ENCODE results near the gene PRAMEF11. TPM values are rescaled to one million over a fixed set of nuclear protein-coding genes. Genes with fewer than 3 reads are reported as not detected.

The PRAMEF11 gene
- total and polyA plus RNA-seq, 2 of the 8 experiments (the other 6 are each of a cell fraction or from before 2014, with no cell fraction given) = not detected

DNA sequence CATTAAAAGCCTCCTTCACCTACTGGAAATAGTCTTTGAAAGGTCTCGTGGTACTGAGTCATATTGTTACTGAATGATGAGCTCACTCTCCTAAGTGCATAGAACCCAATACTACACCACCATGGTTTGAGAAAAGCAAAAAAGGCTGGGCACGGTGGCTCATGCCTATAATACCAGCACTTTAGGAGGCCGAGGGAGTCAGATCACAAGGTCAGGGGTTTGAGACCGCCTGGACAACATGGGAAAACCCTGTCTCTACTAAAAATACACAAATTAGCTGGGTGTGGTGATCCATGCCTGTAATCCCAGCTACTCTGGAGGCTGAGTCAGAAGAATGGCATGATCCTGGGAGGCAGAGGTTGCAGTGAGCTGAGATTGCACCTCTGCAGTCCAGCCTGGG, 20.6 kb upstream of the PRAMEF11 start:
- FAIRE-seq = no peak
- H3K18ac ChIP-seq (ENCODE audit: extremely low read depth, low read length) = no peak overlapping the region
- CTCF ChIA-PET (ENCODE audit: partially characterized antibody) = interaction anchor here (0.8 kb wide), 1 partner anchor 623 kb away, joined by 3 read pairs; no protein-coding TSS in a partner anchor
- TF ChIP-seq ATF3 (IDR thresholded peaks at IDR 0.05; ENCODE audit: insufficient read depth, low read depth, low read length) = no peak
- no peak for TF ChIP-seq TAF7 (optimal IDR thresholded peaks at IDR 0.05; ENCODE audit: borderline replicate concordance, low read depth, low read length)

More for the DNA sequence above, 20.6 kb upstream of the PRAMEF11 start:
- Histone ChIP-seq H2BK5ac (ENCODE audit: low read depth, low read length) (no peak overlapping the region), H2AFZ (ENCODE audit: low read length) (no peak overlapping the region), H3K4ac (replicated peaks; ENCODE audit: insufficient read length, low read depth, low read length) (no peak overlapping the region), H3K4me1 (replicated peaks in 1 of 4; ENCODE audit: control insufficient read depth in 3 of 4, insufficient read depth in 4 of 4, low read length in 3 of 4) (no peaks in the 10 kb centered on the region), H3K36me3 (ENCODE audit: control insufficient read depth in 2 of 4, insufficient read depth in 4 of 4, low read length in 3 of 4) (no peaks in the 10 kb centered on the region; a peak in 1 of 8 replicates), H3K4me2 (ENCODE audit: insufficient read depth in 1 of 2, low read depth in 2 of 2, low read length in 2 of 2) (no peak overlapping the region), H3K4me3 (ENCODE audit: extremely low read depth in 1 of 4, insufficient read depth in 2 of 4, low read depth in 3 of 4, low read length in 4 of 4) (no peak overlapping the region), H3K27ac (ENCODE audit: low read depth, low read length) (no peak overlapping the region), H3K9me3 (ENCODE audit: insufficient read depth in 2 of 2, low read depth in 1 of 2, low read length in 1 of 2) (peaks cover 16 to 59% of the 10 kb centered on the region in 2 experiments; a peak in 3 of 4 replicates), H3K23ac (ENCODE audit: insufficient read length) (no peak overlapping the region), H3K9ac (replicated peaks in 1 of 4; ENCODE audit: extremely low read depth in 1 of 4, low read depth in 3 of 4, low read length in 3 of 4) (no peak overlapping the region), H3K14ac (ENCODE audit: insufficient read length) (no peak overlapping the region), H2BK20ac (ENCODE audit: low read length) (no peak overlapping the region), H4K5ac (ENCODE audit: insufficient read length, low read depth, low read length) (no peak overlapping the region), H3K23me2 (ENCODE audit: low read depth, low read length) (no peaks in the 10 kb centered on the region), H3K27me3 (replicated peaks in 1 of 4; ENCODE audit: control insufficient read depth in 3 of 4, extremely low read depth in 1 of 4, insufficient read depth in 3 of 4, low read length in 3 of 4) (no peaks in the 10 kb centered on the region), H4K20me1 (replicated peaks in 1 of 2; ENCODE audit: control insufficient read depth in 1 of 2, insufficient read depth in 2 of 2, low read length in 2 of 2) (no peaks in the 10 kb centered on the region), H3K79me2 (ENCODE audit: control insufficient read depth in 1 of 2, insufficient read depth in 2 of 2, low read length in 2 of 2) (no peaks in the 10 kb centered on the region), H4K8ac (ENCODE audit: extremely low read depth, insufficient read depth, low read length) (no peak overlapping the region), H2BK12ac (ENCODE audit: low read depth, low read length) (no peak overlapping the region), H2AK5ac (ENCODE audit: low read depth, low read length) (no peak overlapping the region), H2BK120ac (replicated peaks; ENCODE audit: low read depth, low read length) (no peak overlapping the region), H3K79me1 (ENCODE audit: low read depth, low read length) (no peaks in the 10 kb centered on the region), H4K91ac (replicated peaks; ENCODE audit: insufficient read length, low read length) (no peak overlapping the region), H3K56ac (replicated peaks; ENCODE audit: insufficient read length, low read depth, low read length) (no peak overlapping the region), H2BK15ac (ENCODE audit: low read length) (no peak overlapping the region)
- no peak for DNase-seq (ENCODE audit: low read depth in 1 of 2, low spot score in 2 of 2)
- WGBS, 2 experiments (ENCODE audit: extremely low coverage in 1 of 2, insufficient coverage in 1 of 2, insufficient read length in 1 of 2, insufficient replicate concordance in 2 of 2, low coverage in 1 of 2, low lambda C conversion rate in 2 of 2, missing lambda C conversion rate in 1 of 2) = 64% methylated on average over 4 of the region's 4 CpGs; no CpG with 5 or more reads in 1 of the 2 experiments
- POLR2A ChIA-PET (ENCODE audit: partially characterized antibody) = no interaction called here
